GM18907 (cell line): ENCODE data around the gene PRR5L.
A peak's percentile ranks its signal among the peaks of the same experiment; 100 is the strongest.
"Not testable (repeated sequence)": the region's sequence is repeated elsewhere in the genome, so short reads cannot be mapped to it uniquely, and the experiment has no call there.

Experiments
- ATAC-seq: cut with Tn5 transposase; IDR thresholded peaks from one replicate; pipeline ENCODE4 v1.9.1; 2021; ENCODE audit warnings: mild to moderate bottlenecking, moderate library complexity; ENCODE audit not compliant: unreplicated experiment

The PRR5L gene

GRCh38 chr11:36280531-36280930 is 15.6 kb upstream of the PRR5L start:
- no peak for ATAC-seq

GRCh38 chr11:36281850-36282249 is 14.2 kb upstream of the PRR5L start:
- no peak for ATAC-seq

GRCh38 chr11:36282926-36283325 is 13.2 kb upstream of the PRR5L start:
- no peak for ATAC-seq

GRCh38 chr11:36288442-36289225 is 7.5 kb upstream of the PRR5L start:
- ATAC-seq: no peak

DNA sequence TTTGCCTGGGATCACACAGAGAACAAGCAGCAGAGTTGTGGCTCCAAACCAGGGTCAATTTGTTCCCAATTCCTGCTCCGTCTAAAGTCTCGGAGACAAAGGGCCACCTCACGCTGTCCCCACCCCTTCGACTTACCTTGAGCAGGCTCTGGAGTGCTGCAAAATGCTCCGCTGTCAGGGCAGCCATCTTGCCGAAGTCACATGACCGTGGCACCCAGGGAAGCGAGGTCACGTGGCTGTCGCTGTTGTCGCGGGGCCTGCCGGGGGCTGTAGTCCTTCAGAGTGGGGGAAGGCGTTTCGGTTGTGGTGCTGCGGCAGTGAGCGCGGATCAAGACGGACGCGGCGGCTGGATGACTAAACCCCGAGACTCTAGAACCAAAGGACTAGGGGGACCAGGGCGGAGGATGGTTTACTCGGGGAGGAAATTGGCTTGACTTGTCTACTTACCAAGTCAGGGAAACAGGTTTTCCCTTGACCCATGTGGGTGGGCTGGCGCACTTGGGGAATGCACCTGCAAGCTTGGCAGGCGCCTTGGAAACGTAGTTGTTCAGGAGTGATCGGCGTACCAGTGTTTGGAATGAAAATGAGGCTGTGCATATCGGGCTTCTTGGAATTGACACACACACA is 6.7 kb upstream of the PRR5L start, which contains the start of gene COMMD9:
Gene COMMD9, minus strand, starts transcription at position 199 of the 627 bp plus-strand sequence. Its CDS starts 12 bp downstream, at position 187.
- ATAC-seq: peak; percentile 99

DNA sequence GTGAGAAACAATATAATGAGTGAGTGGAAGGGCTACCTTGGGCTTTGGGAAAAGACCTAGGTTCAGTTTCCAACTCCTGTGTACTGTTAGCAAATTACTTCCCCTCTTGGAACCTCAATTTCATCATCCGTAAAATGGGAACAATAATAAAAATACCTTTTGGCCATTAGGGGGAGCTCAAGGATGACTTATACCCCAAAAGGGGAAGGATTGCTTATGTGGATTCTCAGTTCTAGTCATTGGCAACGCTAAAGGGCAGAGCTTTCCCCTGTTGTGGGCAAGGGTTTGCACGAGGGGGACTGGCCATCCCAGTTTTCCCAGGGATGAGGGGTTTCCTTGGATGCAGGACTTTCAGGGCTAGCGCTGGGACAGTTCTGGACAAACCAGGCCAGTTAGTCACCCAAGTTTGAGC is 3.8 kb upstream of the PRR5L start:
- ATAC-seq: peak; percentile 25

DNA sequence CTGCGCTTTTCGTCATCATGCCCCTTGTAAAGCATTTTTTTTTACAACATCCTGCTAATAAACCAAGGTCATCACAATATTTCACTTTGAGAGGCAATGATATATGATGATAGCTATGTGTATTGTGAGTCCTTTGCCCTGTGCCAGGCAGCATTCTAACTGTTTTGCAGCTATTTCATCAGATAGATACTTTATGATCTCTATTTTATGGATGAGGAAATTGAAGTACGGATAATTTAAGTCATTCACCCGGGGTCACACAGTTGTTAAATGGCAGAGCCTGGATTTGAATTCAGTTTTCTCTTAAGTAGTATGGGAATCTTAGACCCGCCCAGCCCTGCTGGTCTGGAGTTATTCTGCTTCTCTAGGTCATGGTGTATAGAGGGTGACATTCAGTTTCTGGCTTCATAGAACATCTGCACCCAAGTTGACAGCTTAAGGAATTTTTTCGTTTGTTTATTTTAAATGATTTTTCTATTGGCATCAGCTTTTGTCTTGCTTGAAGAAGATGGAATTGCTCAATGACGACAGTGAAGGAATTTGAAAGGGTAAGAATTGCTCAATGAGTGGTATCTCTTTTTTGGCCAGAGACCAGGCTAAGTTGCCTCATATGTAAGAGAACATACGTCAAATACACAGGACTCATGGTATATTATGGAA is 926 bp downstream of the PRR5L start:
- no peak for ATAC-seq

GRCh38 chr11:36300650-36301049 is 4.6 kb downstream of the PRR5L start:
- no peak for ATAC-seq

DNA sequence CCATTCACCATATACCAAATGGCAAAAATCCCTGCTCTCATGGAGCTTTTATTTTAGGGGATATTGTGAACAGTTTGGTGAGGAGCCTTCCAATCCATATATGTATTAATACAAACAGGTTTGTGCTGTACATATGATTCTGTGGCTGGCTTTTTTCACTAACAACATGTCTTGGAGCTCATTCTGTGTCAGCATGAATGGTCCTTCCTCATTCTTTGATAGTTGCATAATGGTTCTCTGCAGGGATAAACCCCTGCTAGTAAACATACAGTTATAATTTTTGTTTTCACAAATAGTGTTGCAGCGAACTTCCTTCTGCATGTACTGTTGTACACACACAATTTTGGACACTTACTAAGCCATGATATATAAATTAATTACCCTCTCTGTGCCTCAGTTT is 8.3 kb downstream of the PRR5L start:
- no peak for ATAC-seq

DNA sequence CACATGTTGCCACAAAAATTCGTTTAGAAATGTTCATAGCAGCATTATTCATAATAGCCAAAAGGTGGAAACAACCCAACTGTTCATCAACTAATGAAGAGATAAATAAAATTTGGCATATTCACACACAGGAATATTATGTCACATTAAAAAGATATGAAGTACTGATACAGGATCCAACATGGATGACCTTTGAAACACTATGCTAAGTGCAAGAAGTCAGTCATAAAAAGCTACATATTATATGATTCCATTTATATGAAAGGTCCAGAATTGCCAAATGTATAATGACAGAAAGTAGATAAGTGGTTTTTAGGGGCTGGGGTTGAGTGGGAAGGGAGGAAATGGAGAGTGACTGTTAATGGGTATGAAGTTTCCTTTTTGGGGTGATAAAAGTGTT is 9.0 kb downstream of the PRR5L start:
- no peak for ATAC-seq

DNA sequence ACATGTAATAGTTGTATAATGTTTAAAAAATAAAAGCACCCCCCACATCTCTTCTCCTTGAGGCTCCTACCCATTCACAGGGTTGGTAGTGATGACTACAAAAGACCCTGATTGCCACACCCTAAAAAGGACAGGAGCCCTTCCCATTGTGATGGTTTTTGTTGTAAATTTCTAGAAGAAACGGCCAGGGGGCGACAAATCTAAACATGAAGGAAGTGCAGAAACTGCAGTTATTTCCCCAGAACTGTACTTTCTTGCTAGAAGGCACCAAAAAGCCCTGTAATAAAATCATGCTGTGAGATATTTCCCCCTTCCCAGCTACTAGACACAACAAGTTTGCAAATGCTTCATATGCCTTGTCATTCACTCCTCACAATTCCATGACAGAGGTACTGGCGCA is 10.8 kb downstream of the PRR5L start:
- no peak for ATAC-seq

DNA sequence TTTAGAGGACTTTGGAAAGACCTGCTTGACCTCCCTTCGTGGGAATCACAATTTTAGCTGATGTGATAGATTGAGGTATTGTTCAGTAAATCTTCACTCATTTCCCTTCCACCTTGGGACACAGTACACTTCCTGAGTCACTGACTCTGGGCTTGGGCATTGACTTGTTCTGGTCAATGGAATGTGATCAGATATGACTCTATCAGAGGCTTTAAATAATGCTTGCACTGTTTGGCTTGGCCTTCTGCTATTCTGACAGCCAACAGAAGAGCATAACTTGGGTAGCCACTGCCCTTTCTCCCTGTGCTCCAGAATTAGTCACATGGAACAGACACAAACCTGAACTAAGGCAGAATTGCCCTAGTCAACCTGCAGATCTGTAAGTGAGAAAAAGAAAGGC is 12.5 kb downstream of the PRR5L start:
- ATAC-seq: no peak

DNA sequence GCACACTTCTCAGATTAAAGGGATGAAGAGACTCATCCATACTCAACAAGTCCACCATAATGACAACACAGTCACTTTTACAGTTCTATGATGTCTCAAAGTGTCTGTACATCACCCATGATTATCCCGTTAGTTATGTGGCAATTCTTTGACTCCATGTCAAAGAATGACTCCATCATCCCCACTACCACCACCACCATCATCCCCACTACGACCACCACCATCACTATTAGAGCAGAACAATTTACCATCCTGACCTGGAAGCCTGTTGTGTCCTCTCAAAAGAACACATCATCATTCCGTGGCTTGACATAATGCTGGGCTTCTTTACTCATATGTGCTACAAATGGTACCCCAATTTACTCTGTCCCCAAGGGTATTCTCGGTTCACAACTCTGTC is 13.7 kb downstream of the PRR5L start:
- ATAC-seq: no peak

GRCh38 chr11:36311926-36312595 is 16.0 kb downstream of the PRR5L start:
- no peak for ATAC-seq

DNA sequence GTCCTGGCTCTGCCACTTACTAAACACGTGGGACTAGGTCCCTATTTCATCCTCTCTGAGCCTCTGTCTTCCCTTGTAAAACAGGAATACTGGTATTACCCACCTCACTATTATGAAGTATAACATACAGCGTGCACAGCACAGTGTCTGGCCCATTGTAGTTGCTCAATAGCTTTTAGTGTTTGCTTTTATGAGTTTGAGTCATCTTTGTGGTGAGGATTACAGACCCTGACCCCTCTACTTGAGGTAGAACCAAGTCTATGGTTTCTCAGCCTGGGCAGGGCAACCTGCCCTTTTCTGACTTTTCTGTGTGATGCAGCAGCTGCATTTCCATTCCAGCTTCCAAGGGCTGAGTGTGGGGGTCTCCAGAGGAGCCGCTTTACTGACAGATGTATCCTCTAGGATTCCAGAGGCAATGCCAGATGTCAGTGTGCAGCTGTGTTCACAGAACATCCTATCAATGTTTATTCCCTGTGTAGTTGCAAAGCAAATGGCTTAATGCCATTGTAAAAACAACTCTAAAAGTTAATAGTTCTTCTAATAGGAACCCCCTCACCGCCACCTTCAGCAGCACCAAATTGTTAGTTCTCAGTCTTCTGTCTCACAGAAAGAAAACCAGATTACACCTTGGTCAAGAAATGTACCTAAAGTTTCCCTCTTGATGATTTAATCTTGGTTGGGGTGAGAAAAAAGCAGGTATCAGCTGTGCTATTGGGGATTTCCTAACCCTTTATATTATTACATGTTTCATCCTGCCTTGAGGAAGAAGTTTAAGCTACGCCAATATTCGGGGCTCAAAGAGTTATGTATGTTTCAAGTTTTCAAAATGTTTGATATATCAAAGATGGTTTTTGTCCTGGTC is 16.8 kb downstream of the PRR5L start:
- no peak for ATAC-seq

- peak; percentile 81 for ATAC-seq
Measured at GRCh38 chr11:36313750-36314433, 17.8 kb downstream of the PRR5L start.

- ATAC-seq: no peak
Measured at GRCh38 chr11:36314434-36314767, 18.3 kb downstream of the PRR5L start.

DNA sequence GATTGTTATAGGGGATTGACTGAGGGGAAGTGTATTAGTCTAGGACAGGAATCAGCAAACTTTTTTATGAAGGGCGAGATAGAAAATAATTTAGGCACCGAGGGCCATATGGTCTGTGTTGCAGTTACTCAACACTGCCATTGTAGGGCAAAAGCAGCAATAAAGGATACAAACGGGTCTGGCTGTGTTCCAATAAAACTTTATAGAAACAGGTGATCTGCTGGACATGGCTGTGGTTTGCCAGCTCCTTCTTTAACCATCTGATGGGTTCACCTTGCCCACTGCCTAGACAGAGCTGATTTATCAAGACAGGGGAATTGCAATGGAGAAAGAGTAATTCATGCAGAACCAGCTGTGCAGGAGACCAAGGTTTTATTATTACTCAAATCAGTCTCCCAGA is 20.0 kb downstream of the PRR5L start:
- ATAC-seq: no peak

GRCh38 chr11:36317992-36318391 is 21.9 kb downstream of the PRR5L start:
- ATAC-seq: no peak

DNA sequence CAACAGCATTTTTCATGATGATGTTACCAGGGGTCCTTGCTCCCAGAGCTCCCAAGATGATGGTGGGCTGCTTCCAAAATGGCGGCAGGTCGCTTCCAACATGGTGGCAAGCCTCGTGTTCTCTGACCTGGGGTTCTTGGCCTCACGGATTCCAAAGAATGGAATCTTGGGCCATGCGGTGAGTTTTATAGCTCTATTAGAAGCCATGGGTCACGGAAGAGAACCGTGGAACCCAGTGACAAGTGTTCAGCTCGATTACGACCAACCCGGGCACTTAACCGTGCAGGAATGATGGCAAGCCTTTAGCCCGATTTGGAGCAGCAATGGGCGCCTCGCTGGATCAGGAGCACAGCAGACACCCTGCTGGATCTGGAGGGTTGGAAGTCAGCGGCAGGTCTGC is 28.9 kb downstream of the PRR5L start:
- ATAC-seq: not testable (repeated sequence)
